Spleen (tissue), 7 donors: ENCODE data around the gene BARHL1.

Experiments used
- CTCF ChIP-seq, 11 experiments: fragments of 200-600 bp in 7 of 11; fragments of 450-650 bp in 4 of 11; sonication (generic) in 4 of 11; IDR thresholded peaks in 8 of 11; conservative IDR thresholded peaks in 3 of 11; 1 replicate in 7 of 11; 2 replicates in 4 of 11; pipeline versions ENCODE4 v1.4.0 to v1.8.0; 2016 to 2021; ENCODE audit warnings: antibody characterized with exemption in 11 of 11, inconsistent platforms in 4 of 11, mild to moderate bottlenecking in 1 of 11
- POLR2A ChIP-seq, 3 donors: fragments of 450-650 bp; IDR thresholded peaks; one replicate each; pipeline ENCODE4 v1.5.1; 2017; ENCODE audit warnings: antibody characterized with exemption in 3 of 3, mild to moderate bottlenecking in 1 of 3
- POLR2AphosphoS5 ChIP-seq, 3 donors: sonication (generic); formaldehyde crosslinking; IDR thresholded peaks; one replicate each; pipeline ENCODE4 v1.5.1; 2017; ENCODE audit warnings: antibody characterized with exemption in 3 of 3
- donor health status: DM: no; HTN: no; CAD: no; lungs with moderate emphysema.
- donor health status: DM: no; HTN: no; CAD: no.
- donor health status: DM: no; HTN: no; CAD: no.

DNA sequence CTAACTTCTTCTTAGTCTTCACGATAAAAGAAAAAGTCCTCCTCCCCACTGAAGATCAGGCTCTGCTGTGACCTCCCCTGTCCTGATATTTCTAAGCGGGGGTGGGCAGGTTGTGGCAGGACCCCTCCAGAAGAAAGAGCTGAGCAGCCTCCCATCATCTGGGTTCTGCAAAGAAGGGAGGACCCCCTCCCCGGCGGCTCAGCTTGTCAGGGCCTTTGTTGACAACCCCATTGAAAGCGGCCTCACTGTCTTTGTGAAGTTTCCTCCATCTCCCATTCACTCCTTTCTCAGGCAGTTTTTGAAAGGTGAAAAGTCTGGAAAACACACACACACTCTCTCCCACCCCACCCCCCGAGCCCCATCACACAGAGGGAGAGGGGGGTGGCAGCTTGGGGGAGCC, 26.2 kb upstream of the BARHL1 start:
- TF ChIP-seq POLR2A (IDR thresholded peaks at IDR 0.05) (no peak), CTCF (IDR thresholded peaks at IDR 0.05 in 8 of 11, conservative IDR thresholded peaks at IDR 0.05 in 3 of 11) (no peak), POLR2AphosphoS5 (IDR thresholded peaks at IDR 0.05) (no peak)
